GM10847 (cell line): ENCODE results near the gene UBL7.

Experiments
- POLR2A ChIP-seq: IDR thresholded peaks from 2 replicates; pipeline ENCODE4 v1.6.1; 2011; ENCODE audit not compliant: insufficient read length; ENCODE audit errors: extremely low read depth

UBL7 gene

GRCh38 chr15:74445816-74446763 is 14.9 kb downstream of the UBL7 start:
- no peak for TF ChIP-seq POLR2A

DNA sequence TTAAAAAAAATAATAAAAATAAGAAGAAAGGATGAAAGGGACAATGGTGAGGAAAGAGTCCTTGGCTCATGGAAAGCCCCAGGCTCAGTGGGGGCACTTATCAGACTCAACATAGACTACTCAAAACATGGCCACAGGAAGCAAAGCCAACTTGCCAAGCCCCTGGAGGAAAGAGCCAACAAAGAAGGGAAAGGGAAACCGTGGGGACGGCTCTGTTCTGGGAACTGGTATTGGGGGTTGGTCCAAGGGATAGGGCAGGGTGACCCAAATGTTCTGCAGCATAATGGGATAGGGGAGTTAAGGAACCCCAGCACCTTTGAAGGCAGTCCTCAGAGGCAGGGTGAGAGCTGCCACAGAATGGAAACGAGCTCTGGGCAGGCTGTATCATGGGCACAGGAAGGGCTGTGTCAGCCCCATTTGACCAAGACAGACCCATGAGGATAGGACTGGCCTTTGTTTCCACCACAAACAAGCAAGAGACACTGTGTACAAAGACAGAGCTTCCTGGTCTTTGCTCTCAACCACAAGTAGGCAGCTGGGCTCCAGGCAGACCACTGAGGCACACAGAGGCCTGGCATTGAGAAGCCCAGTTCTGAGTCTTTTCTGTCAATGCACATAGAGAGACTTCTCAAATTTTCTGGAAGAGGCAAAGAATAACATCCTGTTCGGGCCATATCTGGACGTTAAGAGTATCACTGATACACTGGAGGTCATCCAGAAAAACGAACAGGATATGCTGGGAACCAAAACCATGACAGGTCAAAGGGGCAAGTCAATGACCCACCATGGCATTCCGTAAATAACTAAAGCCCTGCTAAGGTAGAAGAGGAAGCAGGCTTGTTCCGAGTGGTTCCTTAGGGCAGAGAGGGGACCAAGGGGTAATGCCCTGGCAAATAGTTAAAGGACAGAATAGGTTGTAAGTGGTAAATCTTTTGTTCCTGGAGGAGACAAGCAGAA is 16.6 kb downstream of the UBL7 start:
- no peak for TF ChIP-seq POLR2A

DNA sequence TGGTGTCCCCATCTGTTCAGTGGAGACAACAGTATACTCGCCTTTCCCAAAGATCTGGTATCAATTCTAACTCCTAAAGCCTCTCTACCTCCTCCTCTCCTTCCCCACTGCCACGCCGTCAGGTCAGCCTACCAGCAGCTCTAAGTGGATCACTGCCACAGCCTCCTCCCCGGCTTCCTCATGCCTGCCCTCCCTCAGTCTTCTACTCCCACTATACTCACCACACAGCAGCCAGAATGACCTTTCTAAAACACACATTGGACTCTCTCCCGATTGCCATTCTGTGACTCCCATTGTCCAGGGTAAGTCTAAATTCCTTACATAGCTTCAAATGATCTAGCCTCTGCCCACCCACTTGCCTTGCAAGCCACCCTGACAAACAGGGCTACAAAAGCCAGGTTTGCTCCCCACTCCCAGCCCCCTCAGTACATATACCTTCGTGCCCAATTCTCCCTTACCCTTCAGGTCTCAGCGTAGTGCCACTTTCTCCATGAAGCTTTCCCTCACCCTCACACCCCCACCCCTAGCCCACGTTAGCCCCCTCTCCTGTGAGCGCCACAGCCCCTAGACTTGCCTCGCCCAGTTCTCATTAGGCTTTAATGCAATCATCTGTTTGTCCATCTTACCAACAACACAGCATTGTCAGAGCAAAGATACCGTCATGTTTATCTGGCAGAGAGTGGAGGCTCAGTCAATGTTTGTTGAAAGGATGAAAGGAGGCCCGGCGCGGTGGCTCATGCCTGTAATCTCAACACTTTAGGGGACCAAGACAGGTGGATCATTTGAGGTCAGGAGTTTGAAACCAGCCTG is 17.7 kb downstream of the UBL7 start:
- no peak for TF ChIP-seq POLR2A

- no peak for TF ChIP-seq POLR2A
These were observed 18.4 kb downstream of the UBL7 start for GRCh38 chr15:74442604-74443003.

DNA sequence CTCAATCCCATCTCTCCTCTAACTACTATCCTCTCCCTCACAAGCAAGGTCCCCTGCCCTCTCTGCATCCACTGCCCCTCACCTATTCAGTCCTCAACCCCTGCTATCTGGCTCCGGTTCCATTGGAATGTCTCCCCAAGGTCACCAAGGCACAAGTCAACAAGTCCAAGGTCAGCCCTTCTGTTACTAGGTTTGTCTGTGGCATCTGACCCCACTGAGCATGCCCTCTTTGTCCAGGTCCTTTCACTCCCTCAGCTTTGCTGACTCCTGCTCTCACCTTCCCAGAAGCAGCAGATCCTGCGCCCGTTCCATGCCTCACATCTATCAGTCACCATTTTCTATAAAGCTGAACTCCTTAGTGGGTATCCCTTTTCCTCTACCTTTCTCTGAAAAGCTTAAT is 18.9 kb downstream of the UBL7 start:
- TF ChIP-seq POLR2A = no peak

DNA sequence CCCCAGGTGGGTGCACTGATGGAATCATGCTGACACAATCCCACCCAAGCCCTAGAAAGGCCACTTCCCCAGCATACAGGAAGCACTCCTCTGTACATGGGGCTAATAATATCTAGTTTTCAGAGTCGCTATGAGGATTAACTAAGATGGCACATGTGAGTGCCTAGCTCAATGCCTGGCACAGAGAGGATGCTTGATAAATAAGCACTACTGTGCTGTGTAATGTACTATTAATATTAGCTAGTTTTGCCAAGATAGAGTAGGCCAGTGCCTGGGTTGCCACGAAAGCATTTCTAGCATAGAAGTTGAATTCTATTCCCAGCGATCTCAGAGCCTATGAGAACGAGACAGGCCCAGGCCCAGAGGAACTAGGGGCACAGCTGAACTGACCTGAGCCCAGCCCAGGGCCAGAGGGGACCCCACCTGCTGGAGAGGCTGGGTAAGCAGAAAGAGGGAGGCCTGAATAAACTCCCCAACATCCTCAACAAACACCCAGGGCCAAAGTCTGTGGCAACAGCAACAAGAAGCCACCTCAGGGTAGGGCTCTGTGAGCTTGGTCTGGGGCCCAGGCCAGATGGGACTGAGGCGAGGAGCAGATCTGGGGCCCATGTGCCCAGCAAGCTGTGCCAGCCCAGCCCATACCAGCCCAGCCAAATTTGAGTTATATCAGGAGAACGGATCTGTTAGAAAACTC is 19.6 kb downstream of the UBL7 start:
- TF ChIP-seq POLR2A = no peak

GRCh38 chr15:74438721-74439316 is 22.1 kb downstream of the UBL7 start:
- no peak for TF ChIP-seq POLR2A

- TF ChIP-seq POLR2A = no peak
These were observed 22.8 kb downstream of the UBL7 start for GRCh38 chr15:74438206-74438605.

DNA sequence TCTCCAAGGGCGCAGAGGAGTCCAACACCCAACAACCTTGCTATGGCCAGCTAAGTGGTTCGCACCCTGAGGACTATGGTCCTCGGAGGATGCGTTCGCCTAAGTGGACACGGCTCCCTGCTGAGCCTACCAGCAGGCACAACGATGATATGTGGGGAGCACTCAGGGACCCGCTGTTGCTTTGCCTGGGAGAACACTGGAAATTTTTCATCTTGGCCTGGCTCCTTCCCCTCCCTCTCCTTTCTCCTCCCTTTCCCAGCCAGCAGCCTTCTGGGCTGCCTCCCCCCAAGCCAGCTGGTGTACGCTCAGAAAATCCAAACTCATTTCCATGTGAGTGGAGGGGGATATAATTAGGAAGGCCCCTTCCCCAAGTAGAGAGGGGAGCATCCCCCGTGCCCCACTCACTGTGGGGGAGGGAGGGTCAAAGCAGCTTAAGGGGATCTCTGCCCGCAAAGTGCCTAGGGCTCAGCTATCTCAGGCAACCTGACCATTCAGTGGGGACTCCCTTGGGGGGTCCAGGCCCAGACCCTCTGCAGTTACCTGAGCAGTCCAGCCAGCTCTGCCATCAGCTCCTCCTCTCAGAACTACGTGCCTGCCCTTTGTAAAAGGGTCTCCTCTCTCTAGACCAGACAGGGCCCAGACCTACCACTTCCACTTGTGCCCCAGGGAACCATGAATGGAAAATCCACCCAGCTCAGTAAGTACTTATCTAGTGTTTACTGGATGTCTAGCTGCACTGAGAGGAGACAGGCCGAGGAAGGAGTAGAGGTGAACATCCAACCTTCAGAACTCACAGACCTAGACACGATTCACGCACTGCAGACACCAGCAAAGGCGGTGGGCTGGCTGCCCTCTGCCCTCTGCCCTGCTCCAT is 26.5 kb downstream of the UBL7 start:
- TF ChIP-seq POLR2A = no peak

DNA sequence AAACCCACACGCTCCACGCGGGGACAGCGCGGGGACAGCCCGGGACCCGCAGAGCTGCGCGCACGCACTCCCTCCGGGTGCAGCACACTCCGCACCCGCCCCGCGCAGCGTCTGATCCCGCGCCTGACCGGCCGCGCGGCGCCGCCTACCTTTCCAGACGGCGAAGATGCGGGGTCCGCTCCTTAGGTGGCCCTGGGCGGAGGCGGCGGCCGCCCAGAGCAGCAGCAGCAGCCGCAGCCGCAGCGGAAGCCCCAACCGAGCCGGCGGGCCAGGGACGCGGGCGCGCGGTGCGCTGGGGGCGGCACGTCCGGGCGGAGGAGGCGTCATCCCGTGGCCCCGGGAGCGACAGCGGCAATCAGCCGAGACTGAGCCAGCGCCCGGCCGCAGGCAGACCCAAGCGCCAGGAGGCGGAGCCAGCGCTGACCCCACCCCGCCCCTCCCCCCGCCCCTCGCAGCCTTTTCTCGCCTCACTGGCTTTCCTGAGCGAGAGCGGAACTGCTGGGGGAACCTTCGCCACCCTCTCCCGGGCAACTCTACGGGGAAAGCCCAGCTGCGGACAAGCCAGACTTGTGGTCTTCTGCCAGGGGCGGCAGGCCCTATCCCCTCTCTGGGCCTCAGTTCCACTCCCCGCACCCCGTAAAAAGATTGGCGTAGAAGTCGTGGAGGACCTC is 27.2 kb downstream of the UBL7 start, which contains the start of gene SEMA7A:
Gene SEMA7A, minus strand, starts transcription at position 367 of the 671 bp plus-strand sequence. Its CDS starts 40 bp downstream, at position 327.
- peak; percentile 98 for TF ChIP-seq POLR2A

DNA sequence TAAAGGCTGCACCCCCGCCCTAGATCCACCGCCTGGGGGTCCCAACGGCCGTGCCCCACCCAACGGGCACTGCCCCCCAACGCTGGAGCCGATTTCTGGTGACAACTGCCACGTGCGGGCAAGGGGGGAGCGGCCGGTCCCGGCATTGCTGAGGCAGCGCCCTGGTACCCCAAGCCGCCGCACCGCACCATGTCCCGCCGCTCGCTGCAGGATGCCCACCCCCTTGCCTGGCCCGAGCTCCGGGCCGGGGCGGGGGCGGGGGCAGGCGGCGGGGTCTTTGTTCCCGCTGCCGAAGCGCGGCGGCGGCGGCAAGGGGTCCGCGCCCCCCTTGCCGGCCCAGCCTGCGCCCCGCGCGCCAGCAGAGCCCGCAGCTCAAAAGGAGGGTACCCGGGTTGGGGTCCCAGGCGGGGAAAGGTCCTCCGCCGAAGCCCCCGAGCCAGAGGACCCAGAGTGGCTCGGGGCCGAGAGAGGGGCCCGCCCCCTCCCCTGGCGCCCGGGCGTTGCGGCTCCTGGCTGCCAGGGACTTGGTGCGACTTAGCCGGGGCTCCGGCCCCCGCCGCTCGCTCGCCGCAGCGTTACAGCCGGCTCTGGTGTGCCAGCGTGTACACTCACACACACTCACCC is 27.9 kb downstream of the UBL7 start:
- TF ChIP-seq POLR2A = no peak
